OCI-LY3 (cell line): ENCODE measurements around the gene PREX1.

Source experiments
- EZH2phosphoT487 ChIP-seq: fragments of 200-600 bp; shearing (Covaris generic); IDR thresholded peaks from 2 replicates; pipeline ENCODE4 v1.6.1; 2018; ENCODE audit warnings: antibody characterized with exemption, mixed run types, low read depth
- TF ChIP-seq, protein P1 (sequence below): fragments of 200-600, 300-600 bp; sonication (generic); IDR thresholded peaks from 2 replicates; pipeline ENCODE4 v1.5.1; 2014; ENCODE audit warnings: antibody characterized with exemption, low read length, low read depth

DNA sequence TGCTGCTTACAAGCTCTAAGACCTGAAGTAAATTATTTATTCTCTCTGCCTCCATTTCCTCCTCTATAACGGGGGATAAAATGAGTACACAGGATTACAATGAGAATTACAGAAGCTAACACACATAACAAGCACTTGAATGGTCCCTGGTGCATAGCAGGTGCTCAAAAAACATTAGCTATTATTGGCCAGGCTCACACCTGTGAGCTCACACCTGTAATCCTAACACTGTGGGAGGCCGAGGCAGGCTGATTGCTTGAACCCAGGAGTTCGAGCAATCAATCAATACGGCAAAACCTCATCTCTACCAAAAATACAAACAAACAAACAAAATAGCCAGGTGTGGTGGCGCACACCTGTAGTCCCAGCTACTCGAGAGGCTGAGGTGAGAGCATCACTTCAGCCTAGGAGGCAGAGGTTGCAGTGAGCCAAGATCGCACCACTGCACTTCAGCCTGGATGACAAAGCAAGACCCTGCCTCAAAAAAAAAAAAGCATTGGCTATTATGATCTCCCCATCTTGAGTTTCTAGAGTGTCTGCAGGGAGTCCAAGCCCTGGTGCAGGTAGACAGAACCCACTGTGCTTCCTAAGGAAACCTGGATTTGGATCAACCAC, 68.1 kb downstream of the PREX1 start:
- TF ChIP-seq, protein P1, sequence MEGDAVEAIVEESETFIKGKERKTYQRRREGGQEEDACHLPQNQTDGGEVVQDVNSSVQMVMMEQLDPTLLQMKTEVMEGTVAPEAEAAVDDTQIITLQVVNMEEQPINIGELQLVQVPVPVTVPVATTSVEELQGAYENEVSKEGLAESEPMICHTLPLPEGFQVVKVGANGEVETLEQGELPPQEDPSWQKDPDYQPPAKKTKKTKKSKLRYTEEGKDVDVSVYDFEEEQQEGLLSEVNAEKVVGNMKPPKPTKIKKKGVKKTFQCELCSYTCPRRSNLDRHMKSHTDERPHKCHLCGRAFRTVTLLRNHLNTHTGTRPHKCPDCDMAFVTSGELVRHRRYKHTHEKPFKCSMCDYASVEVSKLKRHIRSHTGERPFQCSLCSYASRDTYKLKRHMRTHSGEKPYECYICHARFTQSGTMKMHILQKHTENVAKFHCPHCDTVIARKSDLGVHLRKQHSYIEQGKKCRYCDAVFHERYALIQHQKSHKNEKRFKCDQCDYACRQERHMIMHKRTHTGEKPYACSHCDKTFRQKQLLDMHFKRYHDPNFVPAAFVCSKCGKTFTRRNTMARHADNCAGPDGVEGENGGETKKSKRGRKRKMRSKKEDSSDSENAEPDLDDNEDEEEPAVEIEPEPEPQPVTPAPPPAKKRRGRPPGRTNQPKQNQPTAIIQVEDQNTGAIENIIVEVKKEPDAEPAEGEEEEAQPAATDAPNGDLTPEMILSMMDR: no peak
- TF ChIP-seq EZH2phosphoT487: no peak
